Calu3 (cell line): ENCODE measurements around the gene SLC9A1. TPM values are rescaled to one million over a fixed set of nuclear protein-coding genes. Genes with fewer than 3 reads are reported as not detected.
A peak's percentile ranks its signal among the peaks of the same experiment; 100 is the strongest.

Experiments used
- BruUV-seq: library from RNA; stranded (reverse); fragments of 400-500 nt; replicated peaks from 2 replicates; lab custom pipeline; 2021; lab: Mats Ljungman, UMichigan
- CTCF ChIA-PET: fragments of 300-600 bp; sonication (Branson Sonifier 250); formaldehyde crosslinking; loops from one replicate; lab custom pipeline; 2022; ENCODE audit warnings: antibody characterized with exemption; lab: Charles Lee
- DNase-seq: peaks from one replicate; pipeline ENCODE4 v3.0.0; 2022
- H3K27ac Mint-ChIP-seq: one replicate; pipeline ENCODE4 v1.8.0; 2022; ENCODE audit warnings: mixed read lengths; ENCODE audit not compliant: unreplicated experiment
- H3K27me3 Mint-ChIP-seq: one replicate; pipeline ENCODE4 v1.8.0; 2022; ENCODE audit warnings: mixed read lengths; ENCODE audit not compliant: unreplicated experiment
- H3K36me3 Mint-ChIP-seq: one replicate; pipeline ENCODE4 v1.8.0; 2022; ENCODE audit warnings: mild to moderate bottlenecking, moderate library complexity, mixed read lengths; ENCODE audit not compliant: insufficient read depth, unreplicated experiment
- H3K4me1 Mint-ChIP-seq: one replicate; pipeline ENCODE4 v1.8.0; 2022; ENCODE audit warnings: mild to moderate bottlenecking, low read depth, mixed read lengths; ENCODE audit not compliant: unreplicated experiment
- H3K4me3 Mint-ChIP-seq: one replicate; pipeline ENCODE4 v1.8.0; 2022; ENCODE audit warnings: mild to moderate bottlenecking, low read depth, moderate library complexity, mixed read lengths; ENCODE audit not compliant: unreplicated experiment
- H3K9me3 Mint-ChIP-seq: one replicate; pipeline ENCODE4 v1.8.0; 2022; ENCODE audit warnings: low read depth, mixed read lengths; ENCODE audit not compliant: unreplicated experiment
- intact Hi-C: fragments of 100-400 bp; cut with micrococcal nuclease; formaldehyde crosslinking; loops from one replicate; pipeline ENCODE4 v1.10.0; 2022; ENCODE audit not compliant: unreplicated experiment
- total RNA-seq: library from RNA; stranded (reverse); gene quantifications from 2 replicates; pipeline ENCODE4 v1.2.3, GENCODE V29; 2022
- TF ChIP-seq, protein P1 (sequence below): fragments of 200-600 bp; IDR thresholded peaks from one replicate; pipeline ENCODE4 v1.8.0; 2022; ENCODE audit warnings: antibody characterized with exemption; ENCODE audit not compliant: unreplicated experiment

SLC9A1 gene
- total RNA-seq, 1 experiment from 2014 or later, result 17.4 TPM

GRCh38 chr1:27153927-27154358 lies 982 bp downstream of the SLC9A1 start:
- Mint-ChIP-seq H3K4me3 (peak overlapping the region; percentile 90), H3K36me3 (peaks cover 20% of the 10 kb centered on the region), H3K27me3 (no peaks in the 10 kb centered on the region), H3K9me3 (no peaks in the 10 kb centered on the region), H3K27ac (peak overlapping the region; percentile 96), H3K4me1 (peaks cover 42% of the 10 kb centered on the region)
- intact Hi-C loops, result no loop called here
- TF ChIP-seq, protein P1, sequence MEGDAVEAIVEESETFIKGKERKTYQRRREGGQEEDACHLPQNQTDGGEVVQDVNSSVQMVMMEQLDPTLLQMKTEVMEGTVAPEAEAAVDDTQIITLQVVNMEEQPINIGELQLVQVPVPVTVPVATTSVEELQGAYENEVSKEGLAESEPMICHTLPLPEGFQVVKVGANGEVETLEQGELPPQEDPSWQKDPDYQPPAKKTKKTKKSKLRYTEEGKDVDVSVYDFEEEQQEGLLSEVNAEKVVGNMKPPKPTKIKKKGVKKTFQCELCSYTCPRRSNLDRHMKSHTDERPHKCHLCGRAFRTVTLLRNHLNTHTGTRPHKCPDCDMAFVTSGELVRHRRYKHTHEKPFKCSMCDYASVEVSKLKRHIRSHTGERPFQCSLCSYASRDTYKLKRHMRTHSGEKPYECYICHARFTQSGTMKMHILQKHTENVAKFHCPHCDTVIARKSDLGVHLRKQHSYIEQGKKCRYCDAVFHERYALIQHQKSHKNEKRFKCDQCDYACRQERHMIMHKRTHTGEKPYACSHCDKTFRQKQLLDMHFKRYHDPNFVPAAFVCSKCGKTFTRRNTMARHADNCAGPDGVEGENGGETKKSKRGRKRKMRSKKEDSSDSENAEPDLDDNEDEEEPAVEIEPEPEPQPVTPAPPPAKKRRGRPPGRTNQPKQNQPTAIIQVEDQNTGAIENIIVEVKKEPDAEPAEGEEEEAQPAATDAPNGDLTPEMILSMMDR, result no peak
- no peak for DNase-seq
- TSS peak; percentile 51 for BruUV-seq
- CTCF ChIA-PET, result interaction anchor here (1.1 kb wide), 1 partner anchor 10 kb away, joined by 3 read pairs; no protein-coding TSS in a partner anchor

DNA sequence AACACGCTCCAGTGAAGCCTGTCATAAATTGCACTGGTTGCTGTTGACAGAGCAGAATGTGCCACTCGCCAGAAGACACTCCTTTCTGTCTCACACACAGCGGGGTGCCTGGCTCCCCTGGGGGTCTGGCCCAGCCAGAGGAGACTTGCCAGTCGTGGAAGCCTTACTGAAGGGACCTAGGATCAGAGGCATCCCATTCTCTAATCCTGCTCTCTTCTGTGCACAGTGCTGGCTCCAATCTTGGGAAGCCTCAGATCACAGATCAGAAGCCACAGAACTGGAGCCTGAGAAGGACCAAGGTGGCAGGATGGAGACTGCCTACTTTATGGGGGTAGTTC lies 1.4 kb downstream of the SLC9A1 start:
- H3K27ac Mint-ChIP-seq, result peak overlapping the region; percentile 96
- no TSS peak for BruUV-seq
- H3K27me3 Mint-ChIP-seq, result no peaks in the 10 kb centered on the region

GRCh38 chr1:27152829-27153548 lies 1.9 kb downstream of the SLC9A1 start:
- Mint-ChIP-seq H3K27me3 (no peaks in the 10 kb centered on the region), H3K4me1 (peaks cover 42% of the 10 kb centered on the region), H3K27ac (no peak overlapping the region), H3K36me3 (peaks cover 20% of the 10 kb centered on the region), H3K4me3 (peak overlapping the region; percentile 90), H3K9me3 (no peaks in the 10 kb centered on the region)
- DNase-seq, result no peak
- TF ChIP-seq, protein P1, result no peak
- BruUV-seq, result no TSS peak
- CTCF ChIA-PET, result interaction anchor here (0.5 to 1.2 kb wide), 3 partner anchors 9 to 41 kb away, joined by 3 to 4 read pairs (median 4); no protein-coding TSS in a partner anchor
- intact Hi-C loops, result no loop called here

More for the DNA sequence above, 1.4 kb downstream of the SLC9A1 start:
- intact Hi-C loops, result no loop called here
- Mint-ChIP-seq H3K4me1 (peaks cover 42% of the 10 kb centered on the region), H3K9me3 (no peaks in the 10 kb centered on the region), H3K4me3 (peak overlapping the region; percentile 90), H3K36me3 (peaks cover 20% of the 10 kb centered on the region)
- TF ChIP-seq, protein P1, result no peak
- CTCF ChIA-PET, result interaction anchor here (1.2 kb wide), 1 partner anchor 41 kb away, joined by 4 read pairs; no protein-coding TSS in a partner anchor
- DNase-seq, result no peak

DNA sequence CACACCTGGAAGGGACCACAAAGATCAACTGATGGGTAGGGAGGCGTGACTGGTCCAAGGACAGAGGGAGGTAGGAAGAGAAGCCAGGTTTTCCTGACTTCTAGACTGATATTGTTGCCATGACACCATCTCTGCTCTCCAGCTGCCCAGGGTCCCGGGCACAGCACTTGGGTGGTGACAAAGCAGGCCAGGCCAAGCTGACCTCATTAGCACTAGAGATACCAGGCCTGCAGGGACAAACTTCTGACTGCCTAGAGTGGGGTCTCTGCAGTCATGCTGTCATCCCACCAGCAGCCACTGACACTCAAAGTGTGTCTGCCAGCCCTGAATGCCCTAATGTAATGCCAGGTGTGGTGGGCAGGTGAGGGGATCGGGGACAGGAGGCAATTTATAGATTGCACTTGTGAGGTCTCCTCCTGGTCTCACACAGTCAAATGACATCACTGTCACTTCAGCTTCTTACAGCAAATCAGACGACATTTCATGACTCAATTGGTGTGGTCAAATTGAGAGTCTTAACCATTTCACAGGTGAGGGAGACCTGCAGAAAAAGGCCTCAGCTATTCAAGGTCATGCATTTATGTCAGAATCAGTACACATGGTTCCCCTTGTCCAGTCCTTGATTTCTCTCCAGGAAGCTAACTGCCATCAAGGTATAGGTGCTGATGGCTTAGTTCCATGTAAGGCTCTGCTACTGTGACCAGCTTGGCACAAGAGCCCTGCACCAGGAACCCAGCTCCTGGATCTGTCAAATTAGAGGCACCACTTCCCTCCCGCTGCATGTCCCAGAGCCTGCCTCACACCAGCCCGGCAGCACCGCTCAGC lies 2.7 kb downstream of the SLC9A1 start:
- Mint-ChIP-seq H3K36me3 (peaks cover 20% of the 10 kb centered on the region), H3K9me3 (no peaks in the 10 kb centered on the region), H3K4me1 (peaks cover 42% of the 10 kb centered on the region), H3K27ac (no peak overlapping the region), H3K4me3 (peak overlapping the region; percentile 90), H3K27me3 (no peaks in the 10 kb centered on the region)
- CTCF ChIA-PET, result interaction anchor here (0.6 to 1.2 kb wide), 3 partner anchors 8 to 143 kb away, joined by 3 to 4 read pairs (median 4); no protein-coding TSS in a partner anchor
- intact Hi-C loops, result no loop called here
- no peak for DNase-seq
- TF ChIP-seq, protein P1, result no peak
- BruUV-seq, result no TSS peak
